HG02870 (cell line): ENCODE results near the gene EIF4G3.
"Not testable (repeated sequence)": the region's sequence is repeated elsewhere in the genome, so short reads cannot be mapped to it uniquely, and the experiment has no call there.

Experiments
- ATAC-seq: cut with Tn5 transposase; IDR thresholded peaks from one replicate; pipeline ENCODE4 v1.9.1; 2021; ENCODE audit warnings: mild to moderate bottlenecking, moderate library complexity; ENCODE audit not compliant: unreplicated experiment

EIF4G3 gene

GRCh38 chr1:21185221-21185731 is 8.6 kb upstream of the EIF4G3 start:
- no peak for ATAC-seq

- no peak for ATAC-seq
These were observed 7.6 kb upstream of the EIF4G3 start for GRCh38 chr1:21184276-21184675.

GRCh38 chr1:21182181-21182731 is 5.6 kb upstream of the EIF4G3 start:
- no peak for ATAC-seq

- ATAC-seq: not testable (repeated sequence)
These were observed 1.6 kb upstream of the EIF4G3 start for GRCh38 chr1:21178271-21178670.

- peak; percentile 4 for ATAC-seq
These were observed 771 bp downstream of the EIF4G3 start for GRCh38 chr1:21175670-21176581.

- no peak for ATAC-seq
These were observed 1.4 kb downstream of the EIF4G3 start for GRCh38 chr1:21175324-21175669.

GRCh38 chr1:21174654-21175323 is 1.9 kb downstream of the EIF4G3 start:
- no peak for ATAC-seq

GRCh38 chr1:21174230-21174629 is 2.5 kb downstream of the EIF4G3 start:
- no peak for ATAC-seq

GRCh38 chr1:21173096-21173495 is 3.6 kb downstream of the EIF4G3 start:
- not testable (repeated sequence) for ATAC-seq

GRCh38 chr1:21170837-21171236 is 5.9 kb downstream of the EIF4G3 start:
- ATAC-seq: not testable (repeated sequence)

GRCh38 chr1:21168444-21168843 is 8.3 kb downstream of the EIF4G3 start:
- ATAC-seq: no peak

GRCh38 chr1:21165646-21166045 is 11.1 kb downstream of the EIF4G3 start:
- ATAC-seq: no peak

- no peak for ATAC-seq
These were observed 11.6 kb downstream of the EIF4G3 start for GRCh38 chr1:21165076-21165475.

GRCh38 chr1:21164266-21164665 is 12.4 kb downstream of the EIF4G3 start:
- ATAC-seq: no peak

- ATAC-seq: no peak
These were observed 13.8 kb downstream of the EIF4G3 start for GRCh38 chr1:21162740-21163464.

- no peak for ATAC-seq
These were observed 14.9 kb downstream of the EIF4G3 start for GRCh38 chr1:21161842-21162241.

GRCh38 chr1:21160263-21160796 is 16.4 kb downstream of the EIF4G3 start:
- no peak for ATAC-seq

GRCh38 chr1:21157868-21158267 is 18.8 kb downstream of the EIF4G3 start:
- no peak for ATAC-seq

GRCh38 chr1:21157054-21157453 is 19.6 kb downstream of the EIF4G3 start:
- ATAC-seq: no peak

- ATAC-seq: no peak
These were observed 20.7 kb downstream of the EIF4G3 start for GRCh38 chr1:21156019-21156418.

- ATAC-seq: no peak
These were observed 22.0 kb downstream of the EIF4G3 start for GRCh38 chr1:21154717-21155116.
